ENCODE measurements around the gene SLC43A3. TPM values are rescaled to one million over a fixed set of nuclear protein-coding genes. Genes with fewer than 3 reads are reported as not detected.
A peak's percentile ranks its signal among the peaks of the same experiment; 100 is the strongest.

Gene SLC43A3
- total RNA-seq, 1 donor from 2014 or later: 10.8 TPM

- TF ChIP-seq CTCF (IDR thresholded peaks at IDR 0.05; ENCODE audit: partially characterized antibody, unreplicated experiment): no peak
- Mint-ChIP-seq H3K9me3 (ENCODE audit: unreplicated experiment) (peaks cover 23% of the 10 kb centered on the region), H3K36me3 (ENCODE audit: unreplicated experiment) (no peaks in the 10 kb centered on the region), H3K27ac (ENCODE audit: unreplicated experiment) (no peak overlapping the region), H3K4me1 (ENCODE audit: low read depth, unreplicated experiment) (peaks cover 6% of the 10 kb centered on the region), H3K4me3 (ENCODE audit: unreplicated experiment) (no peak overlapping the region), H3K27me3 (ENCODE audit: unreplicated experiment) (peaks cover 27% of the 10 kb centered on the region)
- no peak for DNase-seq
Observed at GRCh38 chr11:57376095-57377090, 50.5 kb downstream of the SLC43A3 start.

- TF ChIP-seq CTCF (IDR thresholded peaks at IDR 0.05; ENCODE audit: partially characterized antibody, unreplicated experiment): no peak
- Mint-ChIP-seq H3K36me3 (ENCODE audit: unreplicated experiment) (no peaks in the 10 kb centered on the region), H3K4me3 (ENCODE audit: unreplicated experiment) (no peak overlapping the region), H3K27ac (ENCODE audit: unreplicated experiment) (no peak overlapping the region), H3K4me1 (ENCODE audit: low read depth, unreplicated experiment) (peaks cover 6% of the 10 kb centered on the region), H3K27me3 (ENCODE audit: unreplicated experiment) (peaks cover 26% of the 10 kb centered on the region), H3K9me3 (ENCODE audit: unreplicated experiment) (peaks cover 23% of the 10 kb centered on the region)
- DNase-seq: no peak
Observed at GRCh38 chr11:57375490-57375889, 51.4 kb downstream of the SLC43A3 start.

- Mint-ChIP-seq H3K4me1 (ENCODE audit: low read depth, unreplicated experiment) (peaks cover 6% of the 10 kb centered on the region), H3K4me3 (ENCODE audit: unreplicated experiment) (no peak overlapping the region), H3K27ac (ENCODE audit: unreplicated experiment) (no peak overlapping the region), H3K27me3 (ENCODE audit: unreplicated experiment) (peaks cover 27% of the 10 kb centered on the region), H3K9me3 (ENCODE audit: unreplicated experiment) (peaks cover 23% of the 10 kb centered on the region), H3K36me3 (ENCODE audit: unreplicated experiment) (no peaks in the 10 kb centered on the region)
- DNase-seq: no peak
- TF ChIP-seq CTCF (IDR thresholded peaks at IDR 0.05; ENCODE audit: partially characterized antibody, unreplicated experiment): no peak
Observed at GRCh38 chr11:57374966-57375365, 52.0 kb downstream of the SLC43A3 start.

- peaks cover 20% of the 10 kb centered on the region for H3K27me3 Mint-ChIP-seq (ENCODE audit: unreplicated experiment)
- H3K4me3 Mint-ChIP-seq (ENCODE audit: unreplicated experiment): no peak overlapping the region
- peaks cover 23% of the 10 kb centered on the region for H3K9me3 Mint-ChIP-seq (ENCODE audit: unreplicated experiment)
- no peak for TF ChIP-seq CTCF (IDR thresholded peaks at IDR 0.05; ENCODE audit: partially characterized antibody, unreplicated experiment)
- peaks cover 6% of the 10 kb centered on the region for H3K4me1 Mint-ChIP-seq (ENCODE audit: low read depth, unreplicated experiment)
- peak overlapping the region; percentile 11 for H3K27ac Mint-ChIP-seq (ENCODE audit: unreplicated experiment)
- H3K36me3 Mint-ChIP-seq (ENCODE audit: unreplicated experiment): no peaks in the 10 kb centered on the region
- DNase-seq: no peak
Observed at GRCh38 chr11:57373146-57373545, 53.8 kb downstream of the SLC43A3 start.

GRCh38 chr11:57370941-57371340 lies 56.0 kb downstream of the SLC43A3 start:
- no peak for DNase-seq
- Mint-ChIP-seq H3K27me3 (ENCODE audit: unreplicated experiment) (peaks cover 18% of the 10 kb centered on the region), H3K27ac (ENCODE audit: unreplicated experiment) (no peak overlapping the region), H3K36me3 (ENCODE audit: unreplicated experiment) (peaks cover 10% of the 10 kb centered on the region), H3K9me3 (ENCODE audit: unreplicated experiment) (peaks cover 19% of the 10 kb centered on the region), H3K4me3 (ENCODE audit: unreplicated experiment) (no peak overlapping the region), H3K4me1 (ENCODE audit: low read depth, unreplicated experiment) (peaks cover 4% of the 10 kb centered on the region)
- TF ChIP-seq CTCF (IDR thresholded peaks at IDR 0.05; ENCODE audit: partially characterized antibody, unreplicated experiment): no peak
